WTC11 (cell line): ENCODE results near the gene OSM. TPM values are rescaled to one million over a fixed set of nuclear protein-coding genes. Genes with fewer than 3 reads are reported as not detected.

Experiments used
- ATAC-seq: fragments of 200-7000 bp; cut with Tn5 transposase; 2 replicates; pipeline ENCODE4 v1.10.0; 2021; ENCODE audit warnings: mild to moderate bottlenecking, moderate library complexity
- CTCF ChIA-PET: fragments of 300-600 bp; sonication (Branson Sonifier 250); formaldehyde crosslinking; loops from one replicate; lab custom pipeline; 2021; ENCODE audit warnings: antibody characterized with exemption; lab: Charles Lee
- POLR2A ChIA-PET: fragments of 350-600 bp; sonication (Branson Sonifier 250); formaldehyde crosslinking; loops from one replicate; lab custom pipeline; 2021; ENCODE audit warnings: antibody characterized with exemption; lab: Charles Lee
- DNase-seq: peaks from one replicate; pipeline ENCODE4 v3.0.0; 2021; ENCODE audit warnings: low spot score
- H3K27ac Mint-ChIP-seq: 2 replicates; pipeline ENCODE4 v1.8.0; 2021; ENCODE audit warnings: mixed read lengths
- H3K27me3 Mint-ChIP-seq: 2 replicates; pipeline ENCODE4 v1.8.0; 2021; ENCODE audit warnings: low read depth, mild to moderate bottlenecking, moderate library complexity, mixed read lengths
- H3K36me3 Mint-ChIP-seq: 2 replicates; pipeline ENCODE4 v1.8.0; 2021; ENCODE audit warnings: mixed read lengths
- H3K4me1 Mint-ChIP-seq: 2 replicates; pipeline ENCODE4 v1.8.0; 2022; ENCODE audit warnings: mixed read lengths
- H3K4me3 Mint-ChIP-seq: 2 replicates; pipeline ENCODE4 v1.8.0; 2021; ENCODE audit warnings: mild to moderate bottlenecking, moderate library complexity, mixed read lengths
- H3K9me3 Mint-ChIP-seq: 2 replicates; pipeline ENCODE4 v1.8.0; 2021; ENCODE audit warnings: mixed read lengths
- ATF1 ChIP-seq: sonication (generic); formaldehyde crosslinking; IDR thresholded peaks from 2 replicates; pipeline ENCODE4 v1.8.1; 2023; ENCODE audit warnings: mild to moderate bottlenecking, moderate library complexity, missing genetic modification reagents
- CBFB ChIP-seq: sonication (generic); formaldehyde crosslinking; IDR thresholded peaks from 2 replicates; pipeline ENCODE4 v1.8.1; 2022; ENCODE audit warnings: mild to moderate bottlenecking, low read depth, missing genetic modification reagents
- ELF4 ChIP-seq: sonication (generic); formaldehyde crosslinking; IDR thresholded peaks from 2 replicates; pipeline ENCODE4 v1.8.1; 2022; ENCODE audit warnings: low read depth, mild to moderate bottlenecking, moderate library complexity, missing genetic modification reagents
- HMGA2 ChIP-seq: fragments of 250-450 bp; sonication (Bioruptor Pico); IDR thresholded peaks from 2 replicates; pipeline ENCODE4 v1.4.0; 2021; ENCODE audit warnings: mild to moderate bottlenecking, moderate library complexity
- HMGXB4 ChIP-seq: sonication (generic); formaldehyde crosslinking; IDR thresholded peaks from 2 replicates; pipeline ENCODE4 v1.8.1; 2023; ENCODE audit warnings: mild to moderate bottlenecking, moderate library complexity, missing genetic modification reagents
- JUN ChIP-seq: sonication (generic); formaldehyde crosslinking; IDR thresholded peaks from 2 replicates; pipeline ENCODE4 v1.8.0; 2023; ENCODE audit warnings: mild to moderate bottlenecking, missing genetic modification reagents
- KAT7 ChIP-seq: sonication (generic); formaldehyde crosslinking; IDR thresholded peaks from 2 replicates; pipeline ENCODE4 v1.8.1; 2023; ENCODE audit warnings: missing genetic modification reagents, mild to moderate bottlenecking, borderline replicate concordance
- MAX ChIP-seq: sonication (generic); formaldehyde crosslinking; IDR thresholded peaks from 2 replicates; pipeline ENCODE4 v1.8.0; 2022; ENCODE audit warnings: mild to moderate bottlenecking, missing genetic modification reagents
- MLX ChIP-seq: sonication (generic); formaldehyde crosslinking; IDR thresholded peaks from 2 replicates; pipeline ENCODE4 v1.8.1; 2023; ENCODE audit warnings: mild to moderate bottlenecking, missing genetic modification reagents, moderate library complexity
- MXD4 ChIP-seq: fragments of 250-450 bp; sonication (Bioruptor Pico); IDR thresholded peaks from 2 replicates; pipeline ENCODE4 v1.8.0; 2021; ENCODE audit warnings: mild to moderate bottlenecking, moderate library complexity, borderline replicate concordance
- NFE2L1 ChIP-seq: sonication (generic); formaldehyde crosslinking; IDR thresholded peaks from 2 replicates; pipeline ENCODE4 v1.8.1; 2023; ENCODE audit warnings: missing genetic modification reagents
- OVOL2 ChIP-seq: fragments of 250-450 bp; sonication (Bioruptor Pico); IDR thresholded peaks from 2 replicates; pipeline ENCODE4 v1.9.0; 2021; ENCODE audit warnings: mild to moderate bottlenecking, borderline replicate concordance
- SP1 ChIP-seq: sonication (generic); formaldehyde crosslinking; conservative IDR thresholded peaks from 2 replicates; pipeline ENCODE4 v1.8.1; 2022; ENCODE audit warnings: missing genetic modification reagents
- TP53 ChIP-seq: sonication (generic); formaldehyde crosslinking; IDR thresholded peaks from 2 replicates; pipeline ENCODE4 v1.8.1; 2023; ENCODE audit warnings: mild to moderate bottlenecking, missing genetic modification reagents
- USF2 ChIP-seq: sonication (generic); formaldehyde crosslinking; IDR thresholded peaks from 2 replicates; pipeline ENCODE4 v1.8.1; 2023; ENCODE audit warnings: mild to moderate bottlenecking, missing genetic modification reagents, moderate library complexity
- ZBTB21 ChIP-seq: sonication (generic); formaldehyde crosslinking; IDR thresholded peaks from 2 replicates; pipeline ENCODE4 v1.8.1; 2023; ENCODE audit warnings: mild to moderate bottlenecking, missing genetic modification reagents, borderline replicate concordance
- ZBTB43 ChIP-seq: sonication (generic); formaldehyde crosslinking; IDR thresholded peaks from 2 replicates; pipeline ENCODE4 v1.8.1; 2023; ENCODE audit warnings: mild to moderate bottlenecking, missing genetic modification reagents
- ZNF281 ChIP-seq: sonication (generic); formaldehyde crosslinking; IDR thresholded peaks from 2 replicates; pipeline ENCODE4 v1.8.0; 2023; ENCODE audit warnings: mild to moderate bottlenecking, missing genetic modification reagents
- ZNF671 ChIP-seq: fragments of 250-450 bp; sonication (Bioruptor Pico); IDR thresholded peaks from 2 replicates; pipeline ENCODE4 v1.8.0; 2021; ENCODE audit warnings: mild to moderate bottlenecking
- total RNA-seq: library from RNA; stranded (reverse); gene quantifications from 3 replicates; pipeline ENCODE4 v1.2.3, GENCODE V29; 2021

The OSM gene
- total RNA-seq, 1 experiment from 2014 or later = not detected

GRCh38 chr22:30272781-30273601 is 6.3 kb upstream of the OSM start:
- H3K36me3 Mint-ChIP-seq = no peaks in the 10 kb centered on the region
- DNase-seq = no peak
- H3K27me3 Mint-ChIP-seq = no peaks in the 10 kb centered on the region; the same call in 1 of the 2 replicates
- H3K4me1 Mint-ChIP-seq = peaks cover 6% of the 10 kb centered on the region
- no peak overlapping the region for H3K27ac Mint-ChIP-seq
- no peak for ATAC-seq
- POLR2A ChIA-PET = no interaction called here
- no peak overlapping the region for H3K4me3 Mint-ChIP-seq
- no peaks in the 10 kb centered on the region for H3K9me3 Mint-ChIP-seq
- CTCF ChIA-PET = no interaction called here
- TF ChIP-seq MLX (no peak), MXD4 (CRISPR knock-in tag) (no peak), ZBTB21 (CRISPR knock-in tag) (no peak), ZNF671 (CRISPR knock-in tag) (no peak), ZBTB43 (no peak), MAX (no peak), USF2 (CRISPR knock-in tag) (no peak), HMGXB4 (CRISPR knock-in tag) (no peak), OVOL2 (no peak), ELF4 (CRISPR knock-in tag) (no peak), TP53 (no peak), ATF1 (CRISPR knock-in tag) (no peak), CBFB (CRISPR knock-in tag) (no peak), ZNF281 (CRISPR knock-in tag) (no peak), JUN (CRISPR knock-in tag) (no peak), KAT7 (CRISPR knock-in tag) (no peak), SP1 (CRISPR knock-in tag) (no peak), HMGA2 (CRISPR knock-in tag) (no peak), NFE2L1 (no peak)
- TF ChIP-seq, all 79 proteins: peak for 0
